ENCODE measurements around the gene POPDC3. TPM values are rescaled to one million over a fixed set of nuclear protein-coding genes. Genes with fewer than 3 reads are reported as not detected.

POPDC3 gene
- total and polyA plus RNA-seq, 12 donors: 31.1 to 59.7 (median 39.0) TPM

GRCh38 chr6:105202486-105202885 lies 22.7 kb upstream of the POPDC3 start:
- Histone ChIP-seq H3K27me3 (no peaks in the 10 kb centered on the region), H3K4me3 (no peak overlapping the region), H3K4me1 (peaks cover 0 to 3% (median 0%) of the 10 kb centered on the region in 9 donors), H3K9me3 (peaks cover 0 to 5% (median 0%) of the 10 kb centered on the region in 11 donors), H3K36me3 (no peaks in the 10 kb centered on the region), H3K27ac (no peak overlapping the region)
- DNase-seq: no peak
- TF ChIP-seq, protein P1, sequence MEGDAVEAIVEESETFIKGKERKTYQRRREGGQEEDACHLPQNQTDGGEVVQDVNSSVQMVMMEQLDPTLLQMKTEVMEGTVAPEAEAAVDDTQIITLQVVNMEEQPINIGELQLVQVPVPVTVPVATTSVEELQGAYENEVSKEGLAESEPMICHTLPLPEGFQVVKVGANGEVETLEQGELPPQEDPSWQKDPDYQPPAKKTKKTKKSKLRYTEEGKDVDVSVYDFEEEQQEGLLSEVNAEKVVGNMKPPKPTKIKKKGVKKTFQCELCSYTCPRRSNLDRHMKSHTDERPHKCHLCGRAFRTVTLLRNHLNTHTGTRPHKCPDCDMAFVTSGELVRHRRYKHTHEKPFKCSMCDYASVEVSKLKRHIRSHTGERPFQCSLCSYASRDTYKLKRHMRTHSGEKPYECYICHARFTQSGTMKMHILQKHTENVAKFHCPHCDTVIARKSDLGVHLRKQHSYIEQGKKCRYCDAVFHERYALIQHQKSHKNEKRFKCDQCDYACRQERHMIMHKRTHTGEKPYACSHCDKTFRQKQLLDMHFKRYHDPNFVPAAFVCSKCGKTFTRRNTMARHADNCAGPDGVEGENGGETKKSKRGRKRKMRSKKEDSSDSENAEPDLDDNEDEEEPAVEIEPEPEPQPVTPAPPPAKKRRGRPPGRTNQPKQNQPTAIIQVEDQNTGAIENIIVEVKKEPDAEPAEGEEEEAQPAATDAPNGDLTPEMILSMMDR (IDR thresholded peaks at IDR 0.05): no peak
- intact Hi-C loops (cut with DNase I): no loop called here
- no peak for ATAC-seq
- WGBS, 2 donors: 79 to 87% methylated on average over 4 of the region's 4 CpGs

GRCh38 chr6:105200133-105200730 lies 20.4 kb upstream of the POPDC3 start:
- ATAC-seq: peak in 3 of 8 donors; percentile 45 to 73 (median 68)

DNA sequence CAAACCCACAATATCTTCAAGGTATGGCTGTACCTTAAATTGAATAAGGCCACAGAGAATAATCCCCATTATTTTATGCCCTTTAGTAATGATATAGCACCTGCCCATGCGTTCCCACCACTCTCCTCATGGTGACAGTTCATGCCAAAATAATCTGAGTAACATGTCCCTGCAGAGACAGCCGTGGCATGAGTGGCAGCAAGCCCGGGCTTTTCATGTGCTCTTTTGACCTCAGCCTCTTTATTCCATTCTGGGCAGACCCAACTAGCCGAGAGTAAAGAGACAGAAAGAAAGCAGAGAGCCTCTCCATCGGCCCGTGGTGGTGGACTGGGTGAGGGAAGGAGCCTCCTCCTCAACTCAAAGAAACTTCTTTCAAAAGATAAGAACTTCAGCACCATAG lies 19.9 kb upstream of the POPDC3 start:
- H3K9me3 ChIP-seq: peaks cover 0 to 11% (median 0%) of the 10 kb centered on the region in 11 donors
- TF ChIP-seq, protein P1 (IDR thresholded peaks at IDR 0.05): peak in 1 of 9 donors; percentile 10
- intact Hi-C loops (cut with DNase I): no loop called here
- peak overlapping the region in 6 of 10 donors; percentile 50 to 76 (median 68) for H3K27ac ChIP-seq
- no peaks in the 10 kb centered on the region for H3K27me3 ChIP-seq
- 23 to 33% methylated on average over 6 of the region's 6 CpGs for WGBS, 2 donors
- DNase-seq (peak; percentile 62 to 64), ATAC-seq (peak; percentile 63 to 99 (median 90))
- peaks cover 0 to 3% (median 0%) of the 10 kb centered on the region in 9 donors for H3K4me1 ChIP-seq
- H3K36me3 ChIP-seq: no peaks in the 10 kb centered on the region
- H3K4me3 ChIP-seq: peak overlapping the region in 7 of 10 donors; percentile 8 to 39 (median 23)

More at GRCh38 chr6:105200133-105200730, 20.4 kb upstream of the POPDC3 start:
- Histone ChIP-seq H3K27ac (peak overlapping the region in 6 of 10 donors; percentile 50 to 76 (median 68)), H3K4me1 (peaks cover 0 to 3% (median 0%) of the 10 kb centered on the region in 9 donors), H3K4me3 (peak overlapping the region in 7 of 10 donors; percentile 8 to 39 (median 23)), H3K9me3 (peaks cover 0 to 11% (median 0%) of the 10 kb centered on the region in 11 donors), H3K36me3 (no peaks in the 10 kb centered on the region), H3K27me3 (no peaks in the 10 kb centered on the region)
- whole genome bisulfite sequencing, 2 donors: 31 to 50% methylated on average over 6 of the region's 6 CpGs
- TF ChIP-seq, protein P1 (IDR thresholded peaks at IDR 0.05): no peak
- DNase-seq: no peak
- intact Hi-C loops (cut with DNase I): no loop called here

- TF ChIP-seq, protein P1 (IDR thresholded peaks at IDR 0.05): no peak
- Histone ChIP-seq H3K27me3 (no peaks in the 10 kb centered on the region), H3K4me1 (peaks cover 0 to 3% (median 0%) of the 10 kb centered on the region in 9 donors), H3K36me3 (no peaks in the 10 kb centered on the region), H3K27ac (no peak overlapping the region), H3K4me3 (no peak overlapping the region), H3K9me3 (peaks cover 0 to 11% (median 0%) of the 10 kb centered on the region in 11 donors)
- intact Hi-C loops (cut with DNase I): no loop called here
- ATAC-seq (no peak), DNase-seq (no peak)
- WGBS, 2 donors: 91 to 95% methylated on average over 2 of the region's 2 CpGs
Observed at GRCh38 chr6:105196076-105196475, 16.3 kb upstream of the POPDC3 start.

Measured in heart right ventricle (tissue), 16 donors.